Measurements from ENCODE around the gene BDH1. TPM values are rescaled to one million over a fixed set of nuclear protein-coding genes. Genes with fewer than 3 reads are reported as not detected.

BDH1 gene
- total RNA-seq, 4 donors from 2014 or later = 44.4 to 60.6 (median 52.2) TPM

DNA sequence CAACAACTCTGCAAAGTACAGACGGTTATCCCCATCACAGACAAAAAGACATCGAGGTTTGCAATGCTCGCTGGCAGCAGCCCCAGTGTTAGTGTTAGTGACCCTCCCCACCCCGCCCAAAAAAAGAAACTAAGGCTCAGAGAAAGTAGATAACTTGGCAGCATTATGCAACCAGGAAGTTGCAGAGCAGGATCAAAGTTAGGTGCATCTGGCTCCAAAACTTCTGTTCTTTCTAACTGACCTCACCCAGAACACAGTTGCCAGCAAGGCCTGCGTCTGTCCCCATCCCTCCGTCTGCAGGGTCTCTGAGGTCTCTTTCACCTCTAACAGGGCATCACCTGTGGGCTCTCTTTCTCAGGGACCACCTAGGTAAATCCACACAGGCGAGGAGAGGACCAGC is 51.5 kb downstream of the BDH1 start:
- TF ChIP-seq POLR2A (IDR thresholded peaks at IDR 0.05) = no peak
- TF ChIP-seq, protein P1, sequence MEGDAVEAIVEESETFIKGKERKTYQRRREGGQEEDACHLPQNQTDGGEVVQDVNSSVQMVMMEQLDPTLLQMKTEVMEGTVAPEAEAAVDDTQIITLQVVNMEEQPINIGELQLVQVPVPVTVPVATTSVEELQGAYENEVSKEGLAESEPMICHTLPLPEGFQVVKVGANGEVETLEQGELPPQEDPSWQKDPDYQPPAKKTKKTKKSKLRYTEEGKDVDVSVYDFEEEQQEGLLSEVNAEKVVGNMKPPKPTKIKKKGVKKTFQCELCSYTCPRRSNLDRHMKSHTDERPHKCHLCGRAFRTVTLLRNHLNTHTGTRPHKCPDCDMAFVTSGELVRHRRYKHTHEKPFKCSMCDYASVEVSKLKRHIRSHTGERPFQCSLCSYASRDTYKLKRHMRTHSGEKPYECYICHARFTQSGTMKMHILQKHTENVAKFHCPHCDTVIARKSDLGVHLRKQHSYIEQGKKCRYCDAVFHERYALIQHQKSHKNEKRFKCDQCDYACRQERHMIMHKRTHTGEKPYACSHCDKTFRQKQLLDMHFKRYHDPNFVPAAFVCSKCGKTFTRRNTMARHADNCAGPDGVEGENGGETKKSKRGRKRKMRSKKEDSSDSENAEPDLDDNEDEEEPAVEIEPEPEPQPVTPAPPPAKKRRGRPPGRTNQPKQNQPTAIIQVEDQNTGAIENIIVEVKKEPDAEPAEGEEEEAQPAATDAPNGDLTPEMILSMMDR (IDR thresholded peaks at IDR 0.05) = no peak

DNA sequence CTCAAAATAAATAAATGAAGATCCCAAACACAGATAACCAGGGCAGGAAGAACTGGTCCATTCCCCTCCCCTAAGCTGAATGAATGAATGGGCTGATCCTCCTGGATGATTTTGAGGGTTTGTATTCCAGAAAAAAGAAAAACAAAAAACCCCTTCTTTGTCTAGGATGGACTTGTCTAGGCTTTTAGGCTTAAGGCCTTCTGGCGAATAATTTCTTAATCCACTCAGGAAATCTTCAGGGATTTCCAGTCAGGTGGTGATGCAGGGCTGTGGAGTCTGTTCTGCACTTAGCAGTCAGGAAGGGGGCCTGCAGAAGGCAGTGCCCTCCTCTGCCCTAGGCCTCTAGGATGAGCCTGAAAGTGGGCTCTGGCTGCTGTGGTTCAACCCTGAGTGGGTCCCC is 52.1 kb downstream of the BDH1 start:
- intact Hi-C loops (cut with DNase I) = loop anchor here (10.0 kb wide), 2 partner anchors 249 to 279 kb away; no protein-coding TSS in a partner anchor
- Histone ChIP-seq H3K4me3 (no peak overlapping the region), H3K27me3 (no peaks in the 10 kb centered on the region), H3K36me3 (no peaks in the 10 kb centered on the region), H3K27ac (peak overlapping the region in 2 of 4 donors; percentile 23 to 35), H3K9me3 (no peaks in the 10 kb centered on the region), H3K4me1 (peaks cover 11 to 75% (median 17%) of the 10 kb centered on the region in 3 donors)
- WGBS, 2 donors = 47 to 88% methylated on average over 1 of the region's 1 CpG
- no peak for DNase-seq
- TF ChIP-seq POLR2A (IDR thresholded peaks at IDR 0.05) = no peak
- TF ChIP-seq, protein P1 (IDR thresholded peaks at IDR 0.05) = no peak

More for the DNA sequence above, 51.5 kb downstream of the BDH1 start:
- no peak overlapping the region for H3K4me3 ChIP-seq
- H3K4me1 ChIP-seq = peaks cover 11 to 72% (median 17%) of the 10 kb centered on the region in 3 donors
- no peaks in the 10 kb centered on the region for H3K36me3 ChIP-seq
- no peak for DNase-seq
- 21 to 47% methylated on average over 3 to 5 of the region's 7 CpGs for WGBS, 2 donors
- intact Hi-C loops (cut with DNase I) = loop anchor here (10.0 kb wide), 2 partner anchors 249 to 279 kb away; no protein-coding TSS in a partner anchor
- H3K27ac ChIP-seq = peak overlapping the region in 3 of 4 donors; percentile 25 to 35 (median 33)
- H3K27me3 ChIP-seq = no peaks in the 10 kb centered on the region
- H3K9me3 ChIP-seq = no peaks in the 10 kb centered on the region

DNA sequence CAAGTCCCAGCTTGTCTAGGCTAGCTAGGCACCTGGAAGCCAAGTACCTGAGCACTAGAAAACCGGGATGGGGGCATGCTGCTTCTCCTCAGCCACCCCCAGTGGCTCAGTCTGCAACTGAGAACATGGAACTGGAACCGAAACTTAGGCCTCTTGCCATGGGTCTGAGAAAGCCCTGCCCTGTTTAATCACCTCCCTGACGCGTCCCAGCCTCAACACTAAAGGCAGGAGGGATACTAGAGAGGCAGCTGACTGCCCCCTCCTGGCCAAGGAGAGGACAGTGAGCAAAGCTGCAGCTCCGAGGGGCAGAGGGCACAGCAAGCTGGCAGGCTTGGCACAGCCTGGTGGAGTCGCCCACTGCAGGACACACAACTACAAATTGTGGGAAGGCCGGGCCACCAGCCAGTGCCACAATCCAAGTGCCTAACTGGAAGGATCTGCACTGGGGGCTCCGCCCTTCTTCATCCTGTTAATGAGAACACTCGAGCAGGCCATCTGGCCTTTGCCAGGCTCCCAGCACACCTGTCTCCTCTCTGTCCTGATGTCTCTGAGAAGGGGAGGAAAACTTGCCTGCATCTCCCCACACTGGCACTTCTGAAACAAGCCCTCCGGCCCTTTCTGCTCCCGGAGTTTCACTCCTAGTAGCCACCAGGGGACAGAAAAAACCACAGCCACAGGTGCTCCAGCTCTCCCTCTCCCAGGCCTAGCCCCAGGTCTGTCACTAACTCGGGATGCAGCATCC is 53.7 kb downstream of the BDH1 start:
- H3K27me3 ChIP-seq = no peaks in the 10 kb centered on the region
- DNase-seq = no peak
- H3K36me3 ChIP-seq = no peaks in the 10 kb centered on the region
- TF ChIP-seq, protein P1 (IDR thresholded peaks at IDR 0.05) = peak; percentile 35 to 93 (median 78)
- no peak for TF ChIP-seq POLR2A (IDR thresholded peaks at IDR 0.05)
- H3K9me3 ChIP-seq = no peaks in the 10 kb centered on the region
- H3K27ac ChIP-seq = peak overlapping the region; percentile 43 to 76 (median 59)
- H3K4me3 ChIP-seq = peak overlapping the region in 1 of 4 donors; percentile 2
- intact Hi-C loops (cut with DNase I) = loop anchor here (10.0 kb wide), 2 partner anchors 247 to 277 kb away; no protein-coding TSS in a partner anchor
- H3K4me1 ChIP-seq = peaks cover 11 to 66% (median 17%) of the 10 kb centered on the region in 3 donors
- 56 to 58% methylated on average over 4 to 9 of the region's 12 CpGs for WGBS, 2 donors

DNA sequence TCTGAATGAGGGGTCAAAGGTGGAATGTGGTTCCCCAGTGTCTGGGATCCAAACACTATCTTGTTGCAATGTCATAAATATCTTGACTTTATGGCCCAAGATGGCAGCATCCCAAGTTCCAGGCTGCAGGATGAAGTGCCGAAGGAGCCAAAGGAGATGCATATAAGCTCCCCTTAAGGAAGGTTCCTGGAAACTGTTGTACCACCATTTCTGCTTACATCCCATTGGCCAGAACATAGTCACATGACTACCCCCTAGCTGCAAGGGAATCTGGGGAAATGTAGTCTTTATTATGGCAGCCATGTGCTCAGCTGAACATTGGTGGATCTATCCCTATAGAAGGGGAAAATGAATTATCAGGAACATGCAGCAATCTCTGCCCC is 54.3 kb downstream of the BDH1 start:
- no peak for DNase-seq
- Histone ChIP-seq H3K27ac (peak overlapping the region; percentile 43 to 76 (median 59)), H3K36me3 (no peaks in the 10 kb centered on the region), H3K9me3 (no peaks in the 10 kb centered on the region), H3K27me3 (no peaks in the 10 kb centered on the region), H3K4me1 (peaks cover 11 to 70% (median 19%) of the 10 kb centered on the region in 3 donors), H3K4me3 (peak overlapping the region in 1 of 4 donors; percentile 2)
- intact Hi-C loops (cut with DNase I) = loop anchor here (10.0 kb wide), 2 partner anchors 247 to 277 kb away; no protein-coding TSS in a partner anchor
- TF ChIP-seq, protein P1 (IDR thresholded peaks at IDR 0.05) = no peak
- TF ChIP-seq POLR2A (IDR thresholded peaks at IDR 0.05) = no peak
- WGBS, 2 donors = 88 to 100% methylated on average over 1 of the region's 1 CpG

DNA sequence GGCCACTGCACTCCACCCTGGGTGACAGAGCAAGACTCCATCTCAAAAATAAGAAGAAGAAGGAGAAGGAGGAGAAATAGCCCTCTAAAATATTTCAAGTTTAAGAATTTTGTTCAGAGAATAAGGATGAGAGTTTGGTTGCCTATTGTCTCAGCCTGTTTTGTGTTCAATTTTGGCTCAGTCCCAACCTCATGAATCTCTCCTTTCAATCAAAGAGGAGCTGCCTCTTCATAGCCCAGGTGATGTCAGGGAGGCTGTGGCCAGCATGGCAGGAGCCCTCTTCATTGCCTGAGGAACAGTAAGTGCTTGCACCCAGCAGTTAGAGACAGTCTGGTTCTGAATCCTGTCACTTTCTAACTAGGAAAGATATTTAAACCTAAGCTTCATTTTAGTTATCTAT is 55.0 kb downstream of the BDH1 start:
- H3K27ac ChIP-seq = peak overlapping the region in 3 of 4 donors; percentile 44 to 76 (median 74)
- DNase-seq = no peak
- H3K4me1 ChIP-seq = peaks cover 11 to 76% (median 25%) of the 10 kb centered on the region in 3 donors
- intact Hi-C loops (cut with DNase I) = loop anchor here (10.0 kb wide), 2 partner anchors 246 to 276 kb away; no protein-coding TSS in a partner anchor
- no peaks in the 10 kb centered on the region for H3K27me3 ChIP-seq
- H3K9me3 ChIP-seq = no peaks in the 10 kb centered on the region
- no peak overlapping the region for H3K4me3 ChIP-seq
- no peaks in the 10 kb centered on the region for H3K36me3 ChIP-seq
- TF ChIP-seq, protein P1 (IDR thresholded peaks at IDR 0.05) = no peak
- TF ChIP-seq POLR2A (IDR thresholded peaks at IDR 0.05) = no peak

Measured in esophagus squamous epithelium (tissue), 5 donors.